HL-60/S4 treated with phorbol 12-myristate 13-acetate at 8.2 ng/mL for 4 days and 3 days (cell line): ENCODE data around the gene PTPN7.
"Not testable (repeated sequence)": the region's sequence is repeated elsewhere in the genome, so short reads cannot be mapped to it uniquely, and the experiment has no call there.

Source experiments
- in situ Hi-C: fragments of 300-500 bp; cut with MboI; formaldehyde crosslinking; loops from 2 replicates; pipeline ENCODE4 v1.15.0; 2022; ENCODE audit warnings: low sequenced_read_pairs

The PTPN7 gene

DNA sequence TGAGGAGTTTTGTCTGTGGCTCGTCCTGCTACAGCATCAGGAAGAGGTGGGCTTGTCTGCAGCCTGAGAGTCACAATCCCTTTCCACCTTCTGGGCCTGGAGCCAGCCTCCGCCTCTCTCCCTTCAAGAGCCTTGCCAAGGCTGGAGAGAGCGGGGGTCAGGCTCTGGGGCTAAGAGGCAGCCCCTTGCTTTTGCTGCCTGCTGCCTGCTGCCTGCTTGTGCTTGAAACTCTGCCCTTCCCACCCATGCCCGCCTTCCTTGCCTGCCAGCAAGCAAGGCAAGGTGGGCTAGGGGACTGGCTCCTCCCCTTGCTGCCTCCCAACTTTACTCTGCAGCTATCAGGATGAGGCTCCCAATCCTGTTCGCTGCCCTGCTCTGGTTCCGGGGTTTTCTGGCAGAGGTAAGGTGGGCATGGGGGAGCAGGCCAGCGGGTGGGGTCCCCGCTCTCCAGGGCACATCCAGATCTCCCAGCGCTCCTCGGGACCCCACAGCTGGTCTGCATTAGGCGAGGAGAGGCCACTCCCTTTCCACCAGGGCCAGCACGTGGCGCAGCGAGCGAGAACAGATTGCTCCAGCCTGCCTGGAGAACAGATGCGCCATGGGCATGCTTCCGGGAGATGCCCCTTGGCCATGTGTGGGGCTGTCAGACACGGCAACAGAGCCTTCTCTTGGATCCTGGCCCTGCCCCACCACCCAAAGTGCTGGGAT is 7.5 kb upstream of the PTPN7 start:
- in situ Hi-C loops = no loop called here

DNA sequence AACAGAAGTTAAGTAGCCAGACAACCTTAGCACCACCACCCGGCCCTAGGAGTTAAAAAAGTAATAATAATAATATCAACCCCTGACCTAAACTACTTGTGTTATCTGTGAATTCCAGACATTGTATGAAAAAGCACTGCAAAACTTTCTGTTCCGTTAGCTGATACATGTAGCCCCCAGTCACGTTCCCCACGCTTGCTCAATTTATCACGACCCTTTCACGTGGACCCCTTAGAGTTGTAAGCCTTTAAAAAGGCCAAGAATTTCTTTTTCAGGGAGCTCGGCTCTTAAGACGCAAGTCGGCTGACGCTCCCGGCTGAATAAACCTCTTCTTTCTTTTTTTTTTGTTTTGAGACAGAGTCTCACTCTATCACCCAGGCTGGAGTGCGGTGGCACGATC is 6.7 kb upstream of the PTPN7 start:
- in situ Hi-C loops = not testable (repeated sequence)

DNA sequence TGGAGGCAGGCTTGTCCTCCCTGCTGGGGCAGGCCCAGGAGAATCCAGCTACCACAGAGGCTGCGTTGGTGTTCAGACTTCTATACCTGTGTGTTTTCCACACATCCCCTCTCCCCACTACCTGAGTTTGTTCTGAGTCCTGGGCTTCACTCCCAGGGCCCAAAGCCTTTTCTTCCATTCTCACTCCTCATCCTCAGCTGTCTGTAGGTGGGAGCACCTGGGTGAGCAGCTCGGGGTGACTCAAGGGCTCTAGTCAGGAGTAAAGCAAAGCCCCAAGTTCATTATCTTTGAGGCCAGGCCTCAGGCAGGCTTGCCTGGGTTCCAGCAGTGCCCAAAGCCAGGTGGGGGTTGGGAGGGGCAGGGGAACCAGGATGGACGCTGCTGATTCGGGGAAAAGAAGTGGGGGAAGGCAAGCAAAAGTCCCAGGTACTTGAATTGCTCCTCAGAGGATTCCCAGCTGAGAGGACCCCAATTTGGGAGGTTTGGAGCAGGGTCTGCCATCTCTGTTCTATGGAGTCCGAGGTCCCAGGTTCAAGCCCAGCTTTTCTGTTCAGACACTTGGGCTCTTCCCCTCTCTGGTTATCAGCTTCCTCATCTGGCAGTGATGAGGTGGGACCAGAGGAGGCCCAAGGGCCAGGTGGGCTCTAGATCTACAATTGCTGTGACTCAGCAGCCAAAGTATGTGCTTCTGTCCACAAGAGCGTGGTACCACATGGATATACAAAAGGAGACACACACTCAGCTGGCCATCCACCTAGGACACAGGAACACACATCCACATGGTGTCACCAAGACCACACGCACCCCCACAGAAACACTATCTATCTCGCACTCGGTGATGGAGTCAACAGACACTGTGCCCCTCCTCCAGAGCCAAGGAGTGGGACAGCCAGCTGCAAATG is 5.8 kb upstream of the PTPN7 start:
- in situ Hi-C loops = no loop called here

DNA sequence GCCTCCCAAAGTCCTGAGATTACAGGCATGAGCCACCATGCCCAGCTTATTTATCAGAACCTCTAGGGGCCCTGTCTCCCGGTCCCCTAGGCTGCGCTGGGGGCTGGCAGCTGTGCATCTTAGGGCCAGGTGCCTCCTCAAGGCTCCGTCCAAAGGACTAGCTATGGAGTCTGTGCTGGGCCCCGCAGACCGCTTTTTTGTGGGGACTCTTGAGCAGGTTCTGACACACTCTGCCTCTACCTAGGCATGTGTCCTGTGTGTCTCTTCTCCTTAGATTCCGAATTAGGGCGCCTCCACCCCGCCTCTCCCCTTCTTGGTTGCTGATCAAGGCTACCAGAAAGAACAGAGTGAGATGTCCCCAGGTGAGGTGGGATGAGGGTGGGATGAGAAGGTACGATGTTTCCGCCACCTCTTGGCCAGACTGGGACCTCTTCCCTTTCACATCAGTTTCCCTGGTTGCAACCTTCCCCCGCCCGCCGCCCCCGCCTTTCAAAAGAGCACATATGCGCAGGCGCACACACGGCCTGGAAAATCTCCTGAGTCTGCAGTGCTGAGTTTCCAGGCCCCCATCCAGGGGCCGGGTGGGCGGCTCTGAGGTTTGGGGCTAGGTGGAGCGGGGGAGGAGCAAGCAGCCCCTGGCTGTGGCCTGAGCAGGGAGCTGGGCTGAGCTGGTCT is 5.0 kb upstream of the PTPN7 start:
- in situ Hi-C loops = no loop called here

DNA sequence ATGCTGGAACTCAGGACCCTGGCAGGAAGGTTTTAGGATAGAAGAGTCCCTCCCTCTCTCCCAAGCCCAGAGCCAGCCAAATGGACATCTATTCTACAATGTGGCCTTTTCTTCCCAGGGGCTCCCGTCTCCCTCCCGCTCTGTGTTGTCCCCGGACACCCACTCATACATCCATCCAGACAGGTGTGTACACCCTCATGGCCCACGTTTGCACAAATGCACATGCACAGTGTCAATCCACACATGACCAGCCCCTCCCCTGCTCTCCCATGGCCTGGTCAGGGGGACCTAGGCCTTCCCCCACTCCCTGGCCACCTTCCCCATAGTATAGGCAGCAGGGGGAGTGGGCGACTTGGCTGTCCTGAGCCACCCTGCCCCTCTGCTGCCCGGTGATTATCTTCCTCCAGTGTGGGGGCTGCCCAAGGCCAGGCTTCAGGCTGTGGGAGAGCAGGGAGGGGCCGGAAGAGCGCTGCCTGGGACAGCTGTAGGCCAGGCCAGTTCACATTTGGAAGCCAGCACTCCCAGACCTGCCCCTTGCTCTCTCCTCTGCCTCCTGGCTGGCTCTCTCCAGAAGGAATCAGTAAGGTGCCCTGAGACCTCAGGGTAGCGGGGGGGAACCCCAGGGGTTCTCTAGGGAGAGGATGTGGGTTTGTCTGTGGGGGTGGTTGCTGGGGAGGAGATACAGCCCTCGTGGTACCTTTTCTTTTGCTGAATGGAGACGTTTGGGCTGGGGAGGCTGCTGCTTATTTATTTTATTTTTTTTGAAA is 4.1 kb upstream of the PTPN7 start:
- in situ Hi-C loops = no loop called here

DNA sequence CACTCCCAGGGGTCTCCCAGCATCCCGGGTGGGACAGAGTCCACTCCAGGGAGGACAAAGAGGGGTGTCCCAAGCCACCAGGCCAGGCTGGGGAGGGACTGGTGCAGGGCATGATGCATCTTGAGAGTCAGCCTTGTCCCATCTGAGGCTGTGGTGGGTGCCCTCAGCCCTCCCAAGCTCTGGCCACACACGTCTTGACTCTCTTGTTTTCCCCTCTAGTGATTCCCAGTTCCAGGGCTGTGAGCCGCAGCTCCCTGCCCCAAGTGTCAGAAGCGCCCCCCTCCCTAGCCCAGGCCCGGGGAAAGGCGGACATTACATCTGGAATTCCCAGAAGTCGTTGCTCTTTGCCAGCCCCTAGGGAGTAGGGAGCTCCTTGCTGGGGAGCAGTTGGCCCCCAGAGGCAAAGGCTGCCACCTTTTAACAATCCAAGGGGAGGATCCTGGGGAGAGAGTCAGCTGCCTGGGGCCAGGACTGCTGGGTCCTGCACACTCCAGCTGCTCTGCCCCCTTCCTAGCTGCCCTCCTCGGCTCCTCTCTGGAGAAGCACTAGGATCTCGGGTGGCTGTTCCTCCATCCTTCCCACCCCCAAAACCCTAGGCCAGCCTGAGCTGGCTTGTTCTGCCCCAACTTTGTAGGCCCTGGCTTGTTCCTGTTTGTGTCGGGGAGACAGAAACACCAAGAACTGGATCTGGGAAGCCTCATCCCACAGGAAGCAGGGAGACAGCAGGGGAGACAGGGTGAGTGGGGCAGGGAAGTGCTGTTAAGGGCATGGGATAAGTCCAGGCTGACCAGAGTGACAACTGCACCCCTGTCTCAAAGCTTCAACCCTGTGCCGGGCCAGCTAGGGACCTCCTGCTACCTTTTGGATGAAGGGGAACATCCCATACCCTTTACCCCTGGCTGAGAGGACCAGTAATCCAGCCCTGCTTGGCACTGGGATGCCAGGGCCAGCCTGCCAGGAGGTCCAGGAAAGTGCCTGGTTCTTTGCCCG is 3.2 kb upstream of the PTPN7 start:
- in situ Hi-C loops = no loop called here

DNA sequence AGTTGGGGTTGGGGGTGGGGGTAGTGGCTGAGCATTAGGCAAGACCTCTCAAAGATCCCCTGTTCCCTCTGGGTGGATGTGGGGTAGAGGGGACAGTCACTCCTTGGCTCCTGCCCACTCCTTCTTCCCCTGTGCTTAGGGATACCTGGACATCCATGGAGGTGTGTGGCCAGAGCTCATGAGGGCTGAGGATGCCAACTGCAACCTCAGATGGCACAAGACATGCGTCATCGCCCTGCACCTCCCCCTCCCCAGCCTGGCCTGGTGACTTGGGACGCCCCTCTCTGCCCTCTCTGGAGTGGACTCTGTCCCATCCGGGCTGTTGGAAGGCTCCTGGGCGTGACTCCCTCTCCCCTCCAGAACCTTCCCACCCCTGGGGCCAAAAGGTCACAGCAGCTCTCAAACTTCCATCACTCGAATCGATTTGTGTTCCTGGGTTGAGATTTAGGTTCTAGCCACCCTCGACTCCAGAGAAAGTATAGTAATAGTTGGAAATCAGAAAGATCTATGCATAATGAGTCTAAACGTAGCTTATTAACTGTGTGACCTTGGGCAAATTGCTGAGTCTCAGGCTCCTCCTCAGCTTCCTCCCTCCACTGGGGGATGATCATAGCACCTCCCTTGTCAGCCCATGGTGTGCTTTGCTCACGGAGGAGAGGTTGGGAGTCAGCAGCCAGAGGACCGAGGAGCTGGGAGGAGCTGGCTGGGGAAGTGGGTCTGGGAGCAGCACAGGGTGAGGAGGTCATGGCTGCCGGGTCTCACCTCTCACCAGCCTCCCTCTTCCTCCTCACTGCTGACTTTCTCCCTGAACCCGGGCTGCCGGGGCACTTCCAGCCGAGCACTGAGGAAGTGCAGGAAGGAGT is 2.2 kb upstream of the PTPN7 start:
- in situ Hi-C loops = no loop called here

DNA sequence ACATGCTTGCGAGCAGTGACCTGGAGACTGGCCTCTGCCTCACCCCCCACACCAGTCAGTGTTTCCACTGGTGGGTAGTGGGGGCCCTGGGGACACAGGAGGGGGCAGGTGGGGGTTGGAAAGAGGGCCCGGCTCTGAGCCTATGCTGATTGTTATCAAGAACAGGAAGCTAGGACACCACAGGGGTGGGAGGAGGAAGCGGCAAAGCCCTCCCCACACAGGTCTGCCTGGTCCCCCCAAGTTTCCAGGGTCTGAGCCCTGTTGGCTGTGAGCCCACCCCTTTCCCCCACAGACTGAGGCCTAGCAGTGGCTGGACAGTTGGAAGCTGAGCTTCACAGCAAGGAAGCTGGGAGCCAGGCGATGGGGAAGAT is 1.6 kb upstream of the PTPN7 start:
- in situ Hi-C loops = no loop called here

DNA sequence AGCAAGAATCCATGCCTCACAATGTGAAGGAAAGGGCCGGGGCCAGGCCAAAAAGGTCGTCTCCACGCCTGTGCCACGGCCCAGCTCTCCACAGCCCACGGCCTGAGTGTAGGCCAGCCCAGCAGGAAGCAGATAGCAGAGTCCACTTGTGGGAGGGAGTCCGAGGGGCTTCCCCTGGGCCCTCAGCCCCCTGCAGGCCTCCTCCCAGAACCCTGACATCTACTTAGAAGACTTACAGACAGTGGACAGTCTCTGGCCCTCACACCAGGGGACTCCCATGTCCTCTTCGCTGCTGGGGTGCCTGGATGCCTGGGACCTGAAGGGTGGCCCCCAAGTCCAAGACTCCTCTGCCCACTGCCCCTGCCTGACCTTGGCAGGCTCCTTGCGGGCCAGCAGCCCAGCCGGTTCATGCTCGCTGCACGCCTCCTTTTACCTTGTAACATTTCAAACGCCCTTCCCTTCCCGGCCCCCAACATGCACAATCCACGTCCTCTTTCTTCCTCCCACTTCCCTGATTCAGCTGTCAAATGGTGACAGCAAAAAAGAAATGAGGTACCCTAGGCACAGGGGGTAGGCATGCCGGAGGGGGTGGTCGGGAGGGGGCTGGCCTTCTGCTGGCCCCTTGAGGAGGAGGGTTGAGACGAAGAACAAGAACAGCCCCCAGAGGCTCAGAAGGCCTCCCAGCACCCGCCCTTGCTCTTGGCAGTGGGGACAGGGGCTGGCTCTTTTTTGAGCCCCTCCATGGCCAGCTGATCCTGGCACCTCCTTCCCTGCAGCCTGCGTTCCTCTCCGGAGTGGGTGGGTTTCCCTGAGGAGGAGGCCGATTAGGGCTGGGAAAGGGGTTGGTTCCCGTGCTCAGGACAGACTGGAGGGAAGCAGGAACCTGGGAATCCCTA is 997 bp upstream of the PTPN7 start:
- in situ Hi-C loops = no loop called here

DNA sequence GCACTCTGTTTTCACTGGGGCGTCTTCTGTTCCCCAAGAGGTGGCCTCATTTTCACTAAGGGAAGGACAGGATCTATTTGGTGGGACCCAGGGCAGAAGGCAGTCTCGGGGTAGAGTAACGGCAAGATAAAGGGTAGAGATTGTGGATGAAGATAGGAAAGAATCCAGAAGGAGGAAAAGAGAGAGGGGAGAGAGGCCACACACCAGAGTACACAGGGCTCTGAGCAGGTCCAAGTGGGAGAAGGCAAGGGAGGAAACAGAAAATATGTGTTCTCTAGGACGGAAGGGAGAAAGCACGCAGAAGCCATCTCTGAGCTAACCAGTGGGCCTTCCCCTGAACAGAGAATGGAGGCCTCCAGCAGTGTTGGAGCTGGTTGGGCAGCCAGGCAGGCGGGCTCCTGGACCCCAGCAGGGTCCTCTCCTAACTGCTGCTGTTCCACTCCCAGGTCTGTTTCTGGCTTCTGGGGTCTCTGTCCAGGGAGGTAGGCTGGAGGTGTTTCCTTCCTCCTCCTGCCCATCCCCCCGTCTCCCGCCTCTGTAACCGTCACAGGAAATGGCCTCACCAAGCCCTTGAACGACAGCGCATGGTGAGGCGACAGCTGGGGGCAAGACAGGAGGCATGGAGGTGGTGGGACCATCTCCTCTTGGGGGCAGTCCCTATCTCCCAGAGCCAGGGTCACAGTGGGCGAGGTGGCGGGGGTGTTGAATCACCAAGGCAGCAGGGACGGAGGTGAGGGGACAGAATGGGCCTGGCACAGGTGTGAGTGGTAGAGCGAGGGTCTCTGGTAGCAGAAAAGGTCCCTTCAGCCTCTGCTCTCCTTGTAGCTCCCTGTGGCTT is 649 bp downstream of the PTPN7 start:
- in situ Hi-C loops = no loop called here

DNA sequence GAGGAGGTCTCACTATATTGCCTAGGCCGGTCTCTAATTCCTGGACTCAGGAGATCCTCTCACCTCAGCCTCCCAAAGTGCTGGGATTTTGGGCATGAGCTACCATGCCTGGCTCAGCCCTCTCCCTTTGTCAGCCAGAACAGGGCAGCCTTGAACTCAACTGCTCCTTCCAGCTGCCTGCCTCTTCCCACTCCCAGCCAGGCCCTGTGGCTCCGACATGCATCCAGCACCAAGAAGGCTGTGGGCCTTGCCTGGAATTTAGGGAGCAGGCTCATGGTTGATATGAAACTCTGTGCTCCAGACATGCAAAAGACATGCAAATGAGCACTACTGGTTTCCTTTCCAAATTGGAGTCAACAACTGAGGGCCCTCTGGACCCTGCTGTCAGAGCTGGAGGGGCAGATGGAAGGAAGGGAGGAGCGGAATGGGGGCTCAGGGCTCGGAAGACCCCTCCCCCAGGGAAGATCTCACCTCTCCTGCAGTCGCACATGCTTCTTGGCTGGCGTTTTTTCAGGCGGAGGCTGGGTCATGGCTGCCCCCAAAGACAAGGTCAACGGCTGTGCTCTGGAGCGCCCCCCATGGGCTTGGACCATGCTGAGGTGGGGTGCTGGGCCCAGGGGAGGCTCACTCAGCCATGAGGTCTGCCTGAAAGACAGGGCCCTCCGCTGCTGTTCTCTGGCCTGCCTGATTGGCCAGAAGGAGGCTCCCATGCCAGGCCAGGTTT is 1.4 kb downstream of the PTPN7 start:
- in situ Hi-C loops = no loop called here

DNA sequence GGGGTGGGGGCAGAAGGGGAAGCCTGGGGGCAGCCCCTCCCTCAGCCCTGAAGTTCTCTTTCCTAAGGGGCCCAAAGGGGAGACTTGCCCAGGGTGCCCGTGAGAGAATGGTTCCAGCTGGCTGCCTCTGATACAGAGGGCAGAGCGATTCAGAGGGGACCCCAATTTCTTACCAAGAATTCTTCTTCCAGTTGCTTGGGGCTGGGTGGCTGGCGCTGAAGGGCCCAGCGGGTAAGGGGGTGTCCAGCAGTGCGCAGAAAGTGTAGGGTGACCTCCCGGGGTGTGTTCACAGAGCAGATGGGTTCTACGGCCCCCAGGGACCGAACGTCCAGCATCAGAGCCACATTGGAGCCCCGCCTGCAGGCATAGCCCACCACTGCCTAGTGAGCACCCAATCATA is 2.5 kb downstream of the PTPN7 start:
- in situ Hi-C loops = no loop called here

DNA sequence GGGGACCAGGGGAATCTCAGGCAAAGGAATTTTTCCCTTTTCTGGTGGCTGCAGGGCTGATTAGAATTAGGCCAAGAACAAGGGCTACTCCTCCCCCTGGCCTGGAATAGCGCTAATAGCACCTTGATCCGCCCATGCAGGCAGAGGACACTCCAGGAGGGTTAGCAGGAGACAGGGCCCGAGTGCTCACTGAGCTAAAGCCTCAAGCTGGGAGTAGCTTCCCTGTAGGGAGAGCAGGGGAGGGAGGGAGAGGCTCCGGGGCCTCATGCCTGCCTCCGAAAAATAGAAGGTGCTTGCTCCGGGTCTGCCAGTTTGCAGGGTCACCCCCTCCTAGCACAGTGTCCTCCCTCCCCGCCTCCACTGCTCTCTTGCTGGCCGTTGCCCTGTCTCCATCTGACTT is 3.8 kb downstream of the PTPN7 start:
- in situ Hi-C loops = no loop called here

DNA sequence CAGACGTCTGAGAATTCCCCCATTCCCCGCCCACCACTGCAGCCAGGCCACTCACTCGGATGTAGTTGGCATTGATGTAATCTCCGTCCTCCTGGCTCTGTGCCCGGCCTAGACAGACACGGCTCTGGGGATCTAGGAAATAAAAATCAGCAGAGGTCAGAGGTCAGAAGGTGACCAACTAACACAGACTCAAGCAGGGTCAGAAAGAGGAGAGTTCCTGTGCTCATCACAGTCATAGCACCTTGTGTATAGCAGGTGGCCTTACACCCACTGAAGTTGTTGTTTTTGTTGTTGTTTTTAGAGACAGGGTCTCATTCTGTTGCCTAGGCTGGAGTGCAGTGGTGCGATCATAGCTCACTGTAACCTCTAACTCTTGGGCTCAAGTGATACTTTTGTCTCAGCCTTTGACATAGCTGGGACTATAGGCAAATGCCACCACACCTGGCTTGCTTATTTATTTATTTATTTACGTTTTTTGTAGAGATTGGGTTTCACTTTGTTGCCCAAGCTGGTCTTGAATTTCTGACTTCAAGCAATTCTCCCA is 4.9 kb downstream of the PTPN7 start:
- in situ Hi-C loops = no loop called here

DNA sequence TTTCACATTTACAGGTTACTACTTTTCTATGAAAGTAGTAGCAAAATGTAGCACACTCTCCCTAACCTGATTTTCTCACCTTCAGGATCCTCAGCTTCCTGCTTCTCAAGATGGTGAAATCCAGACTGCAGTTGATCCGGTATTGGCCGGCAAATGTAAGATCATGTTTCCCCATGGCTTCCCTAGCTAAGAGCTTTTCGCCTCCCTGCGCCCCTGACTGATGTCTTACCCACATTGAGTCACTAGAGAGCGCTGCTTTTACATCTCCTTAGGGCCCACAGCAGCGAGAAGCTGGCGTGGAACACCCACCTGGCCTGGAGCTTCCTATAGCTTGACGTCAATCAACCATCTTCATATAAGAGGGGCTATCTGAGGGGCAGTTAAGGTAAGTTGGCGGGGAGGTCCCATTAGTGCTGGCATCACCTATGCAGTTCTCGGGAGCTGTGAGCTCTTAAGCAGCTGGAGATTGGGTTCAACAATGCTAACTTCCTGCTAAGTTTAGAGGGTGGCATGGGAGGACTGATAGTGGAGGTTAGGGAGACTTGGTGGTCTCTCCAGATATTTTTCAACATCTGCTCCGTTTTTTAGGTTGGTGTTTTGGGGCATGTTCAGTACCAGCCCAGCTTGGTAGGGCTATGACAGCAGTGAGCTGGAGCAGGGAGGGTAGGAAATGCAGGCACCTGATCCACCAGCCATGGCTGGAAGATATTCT is 5.5 kb downstream of the PTPN7 start:
- in situ Hi-C loops = no loop called here
